ENCODE data around the gene SND1. TPM values are rescaled to one million over a fixed set of nuclear protein-coding genes. Genes with fewer than 3 reads are reported as not detected.
"Not testable (repeated sequence)": the region's sequence is repeated elsewhere in the genome, so short reads cannot be mapped to it uniquely, and the experiment has no call there.

SND1 gene
- total RNA-seq, 1 experiment from 2014 or later, result 106 TPM

DNA sequence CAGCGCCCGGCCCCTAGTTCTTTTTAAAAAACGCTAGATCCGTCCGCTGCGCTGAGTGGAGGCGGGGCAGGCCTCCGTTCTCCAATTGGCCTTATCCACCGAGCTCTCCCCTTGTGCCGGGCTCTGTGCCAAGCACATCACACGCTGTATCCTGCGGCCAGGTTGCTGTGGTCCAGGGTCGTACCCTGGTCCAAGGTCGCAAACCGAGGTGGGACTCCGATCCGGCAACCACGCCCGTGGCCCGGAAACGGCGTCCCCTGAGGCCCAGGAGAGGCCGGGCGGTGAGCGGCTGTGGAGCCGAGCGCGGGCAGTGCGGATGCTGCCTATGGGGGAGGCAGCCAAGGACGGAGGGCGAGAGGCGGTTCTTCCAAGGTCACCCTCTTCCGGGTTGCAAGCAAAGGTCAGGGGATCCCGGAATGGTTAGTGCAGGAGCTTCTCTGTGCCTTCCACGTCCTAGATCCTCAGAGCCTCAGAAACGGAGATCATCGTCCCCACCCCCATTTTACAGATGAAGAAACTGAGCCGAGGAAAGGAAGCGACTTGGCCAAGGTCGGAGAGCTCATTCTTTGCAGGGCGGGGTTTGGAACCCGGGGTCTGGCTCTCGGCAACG, 451.6 kb downstream of the SND1 start:
- no peak for DNase-seq (ENCODE audit: low read depth)
- in situ Hi-C loops (cut with HindIII; ENCODE audit: low pct_unique_long_range_greater_than_20kb, low sequenced_read_pairs), result no loop called here

DNA sequence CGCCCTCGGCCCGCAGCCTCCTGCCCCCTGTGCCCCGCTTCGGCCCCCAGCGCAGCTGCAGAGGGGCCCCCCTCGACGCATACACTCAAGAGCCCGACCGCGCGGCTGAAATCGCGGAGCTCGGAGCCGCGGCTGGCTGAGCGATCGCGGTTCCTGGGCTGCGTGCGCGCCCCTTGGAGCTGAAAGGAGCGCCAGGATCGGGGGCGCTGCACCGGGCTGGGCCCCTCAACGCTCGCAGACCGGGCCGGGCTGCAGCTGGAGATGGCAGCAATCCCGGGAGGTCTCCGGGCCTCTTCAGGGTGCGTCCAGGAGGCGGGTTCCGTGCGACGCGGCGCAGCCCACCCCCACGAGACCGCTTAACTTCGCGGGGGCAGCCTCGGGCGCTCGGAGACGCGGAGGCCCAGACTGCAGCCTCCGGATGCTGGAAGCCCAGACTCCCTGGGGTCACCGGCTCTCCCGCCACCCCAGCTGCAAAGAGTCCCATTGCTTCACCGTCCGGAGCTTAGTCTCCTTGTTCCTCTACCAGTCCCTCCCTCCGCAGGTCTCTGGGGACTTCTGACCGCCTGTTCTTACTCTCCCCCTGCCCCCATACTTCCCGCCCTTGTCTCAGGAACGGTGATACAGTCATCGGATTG, 452.2 kb downstream of the SND1 start:
- in situ Hi-C loops (cut with HindIII; ENCODE audit: low pct_unique_long_range_greater_than_20kb, low sequenced_read_pairs), result no loop called here
- DNase-seq (ENCODE audit: low read depth), result no peak

DNA sequence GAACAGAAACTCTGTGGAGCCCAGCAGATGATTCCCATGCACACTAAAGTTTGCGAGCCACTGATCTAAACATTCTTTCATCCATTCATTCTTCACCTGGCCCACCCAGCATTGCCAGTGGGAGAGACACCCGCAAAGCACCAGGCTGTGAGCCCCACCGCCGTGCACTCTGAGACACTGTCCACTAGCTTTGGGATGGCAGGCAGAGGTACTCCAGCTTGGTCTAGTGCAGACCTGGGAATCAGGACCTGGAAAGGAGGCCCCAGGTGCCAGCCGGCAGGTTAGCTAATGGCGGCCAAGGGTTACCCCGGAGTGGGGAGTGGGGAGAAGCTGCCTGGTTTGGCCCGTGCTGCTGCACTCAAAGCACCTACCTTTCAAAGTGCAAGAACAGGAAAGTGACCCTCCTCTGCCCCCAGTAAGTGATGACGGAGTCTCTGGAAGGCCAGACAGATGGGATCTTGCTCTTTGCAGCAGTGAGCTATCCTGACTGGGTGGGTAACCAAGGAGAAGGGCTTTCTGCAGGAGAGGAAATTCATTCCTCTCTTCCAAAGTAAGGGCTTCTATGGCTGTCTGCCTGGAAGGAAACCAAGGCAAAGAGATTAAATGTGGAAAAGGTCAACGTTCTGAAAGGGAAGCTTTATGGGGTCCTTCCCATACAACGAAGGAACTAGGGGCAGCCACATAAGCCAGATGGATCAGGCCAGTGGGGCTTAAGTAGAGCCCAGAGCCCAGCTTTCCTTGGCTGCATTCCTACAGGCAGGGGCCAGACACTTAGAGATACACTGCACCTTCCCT, 453.4 kb downstream of the SND1 start:
- in situ Hi-C loops (cut with HindIII; ENCODE audit: low pct_unique_long_range_greater_than_20kb, low sequenced_read_pairs), result no loop called here

DNA sequence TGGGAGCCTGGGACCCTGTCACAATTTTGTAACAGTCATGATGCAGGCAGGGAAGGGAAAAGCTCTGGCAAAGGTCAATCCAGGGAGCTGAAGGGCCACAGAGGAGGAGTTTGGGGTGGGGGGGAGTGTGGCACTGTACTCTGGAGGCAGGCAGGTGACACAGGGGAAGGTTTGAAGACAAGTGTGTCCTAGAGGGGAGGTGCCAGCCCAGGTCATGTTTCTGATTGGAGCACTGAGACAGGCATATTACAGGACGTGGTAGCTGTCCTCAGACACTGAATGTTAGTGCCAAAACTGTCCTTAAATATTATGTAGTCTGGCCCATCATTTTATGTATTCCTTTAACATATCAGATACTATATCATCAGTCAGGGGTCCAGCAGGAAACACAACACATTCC, 454.8 kb downstream of the SND1 start:
- no peak for DNase-seq (ENCODE audit: low read depth)
- in situ Hi-C loops (cut with HindIII; ENCODE audit: low pct_unique_long_range_greater_than_20kb, low sequenced_read_pairs), result no loop called here

More for the DNA sequence above, 453.4 kb downstream of the SND1 start:
- no peak for DNase-seq (ENCODE audit: low read depth)

DNA sequence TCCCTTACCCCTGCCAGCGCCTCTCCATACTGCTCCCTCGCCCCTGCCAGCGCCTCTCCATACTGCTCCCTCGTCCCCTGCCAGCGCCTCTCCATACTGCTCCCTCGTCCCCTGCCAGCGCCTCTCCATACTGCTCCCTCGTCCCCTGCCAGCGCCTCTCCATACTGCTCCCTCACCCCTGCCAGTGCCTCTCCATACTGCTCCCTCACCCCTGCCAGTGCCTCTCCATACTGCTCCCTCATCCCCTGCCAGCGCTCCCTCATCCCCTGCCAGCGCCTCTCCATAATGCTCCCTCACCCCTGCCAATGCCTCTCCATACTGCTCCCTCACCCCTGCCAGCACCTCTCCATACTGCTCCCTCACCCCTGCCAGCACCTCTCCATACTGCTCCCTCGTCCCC, 455.5 kb downstream of the SND1 start:
- in situ Hi-C loops (cut with HindIII; ENCODE audit: low pct_unique_long_range_greater_than_20kb, low sequenced_read_pairs); DNase-seq (ENCODE audit: low read depth): not testable (repeated sequence)

DNA sequence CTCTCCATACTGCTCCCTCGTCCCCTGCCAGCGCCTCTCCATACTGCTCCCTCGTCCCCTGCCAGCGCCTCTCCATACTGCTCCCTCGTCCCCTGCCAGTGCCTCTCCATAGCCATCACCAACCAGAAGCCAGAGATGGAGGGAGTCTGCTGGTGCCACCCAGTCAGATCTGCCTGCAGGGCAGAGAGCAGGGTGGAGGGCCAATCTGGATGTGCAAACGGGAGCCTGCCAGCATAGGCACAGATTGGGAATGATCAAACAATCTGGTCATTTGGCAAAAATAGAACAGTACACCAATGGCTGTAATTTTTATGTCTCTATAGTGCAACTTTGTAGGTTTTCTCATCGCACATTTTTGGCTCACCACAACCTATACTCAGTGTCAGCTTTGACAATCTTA, 456.1 kb downstream of the SND1 start:
- in situ Hi-C loops (cut with HindIII; ENCODE audit: low pct_unique_long_range_greater_than_20kb, low sequenced_read_pairs), result no loop called here
- no peak for DNase-seq (ENCODE audit: low read depth)

DNA sequence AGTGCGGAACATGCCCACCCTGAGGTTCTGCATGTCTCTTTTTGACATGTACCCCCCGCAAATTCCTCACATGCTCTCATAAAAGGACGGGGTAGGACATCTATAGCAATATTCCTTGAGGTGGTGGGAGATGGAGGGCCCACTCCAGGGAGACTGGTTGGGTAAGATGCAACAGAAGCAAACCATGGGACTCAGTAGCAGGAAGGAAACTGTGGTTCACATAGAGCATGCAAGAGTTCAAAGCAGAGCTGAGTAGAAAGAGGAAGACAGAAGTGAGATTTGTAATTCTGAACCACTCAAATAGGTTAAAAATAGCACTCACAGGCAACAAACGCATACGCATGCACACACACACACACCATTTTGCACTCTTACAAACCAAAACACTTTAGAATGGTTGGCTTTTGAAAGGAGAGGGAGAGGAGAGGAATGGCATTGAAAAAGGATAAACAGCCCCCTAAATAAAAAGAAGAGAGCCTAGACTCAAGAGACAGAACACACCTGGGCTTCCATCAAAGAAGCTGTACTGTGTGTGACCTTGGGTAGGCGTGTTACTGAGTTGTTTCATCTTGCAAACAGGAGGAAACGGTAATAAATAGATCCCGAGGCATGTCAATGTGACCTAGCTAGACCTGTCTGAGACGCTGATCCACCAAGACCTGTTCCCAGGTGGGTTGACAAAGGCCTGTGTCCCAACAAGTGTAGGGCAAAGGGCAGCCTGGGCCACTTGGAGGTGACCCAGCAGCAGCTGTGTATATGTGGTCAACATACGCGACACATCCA, 456.8 kb downstream of the SND1 start:
- in situ Hi-C loops (cut with HindIII; ENCODE audit: low pct_unique_long_range_greater_than_20kb, low sequenced_read_pairs), result no loop called here
- DNase-seq (ENCODE audit: low read depth), result no peak

DNA sequence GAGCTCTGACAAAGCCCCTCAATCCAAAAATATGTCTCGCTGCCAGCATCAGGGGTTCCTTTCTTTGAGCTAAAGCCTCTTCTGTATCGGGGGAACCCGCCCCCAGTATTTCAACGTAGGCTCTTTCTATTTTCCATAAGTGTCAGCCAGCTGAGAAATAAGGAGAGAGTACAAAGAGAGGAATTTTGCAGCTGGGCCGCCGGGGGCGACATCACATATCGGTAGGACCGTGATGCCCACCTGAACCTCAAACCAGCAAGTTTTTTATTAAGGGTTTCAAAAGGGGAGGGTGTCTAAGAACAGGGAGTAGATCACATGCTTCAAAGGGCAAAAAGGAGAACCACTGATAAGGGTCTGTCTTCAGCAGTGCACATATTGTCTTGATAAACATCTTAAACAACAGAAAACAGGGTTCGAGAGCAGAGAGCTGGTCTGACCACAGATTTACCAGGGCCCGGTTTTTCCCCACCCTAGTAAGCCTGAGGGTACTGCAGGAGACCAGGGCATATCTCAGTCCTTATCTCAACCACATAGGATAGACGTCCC, 457.5 kb downstream of the SND1 start:
- DNase-seq (ENCODE audit: low read depth); in situ Hi-C loops (cut with HindIII; ENCODE audit: low pct_unique_long_range_greater_than_20kb, low sequenced_read_pairs): not testable (repeated sequence)

DNA sequence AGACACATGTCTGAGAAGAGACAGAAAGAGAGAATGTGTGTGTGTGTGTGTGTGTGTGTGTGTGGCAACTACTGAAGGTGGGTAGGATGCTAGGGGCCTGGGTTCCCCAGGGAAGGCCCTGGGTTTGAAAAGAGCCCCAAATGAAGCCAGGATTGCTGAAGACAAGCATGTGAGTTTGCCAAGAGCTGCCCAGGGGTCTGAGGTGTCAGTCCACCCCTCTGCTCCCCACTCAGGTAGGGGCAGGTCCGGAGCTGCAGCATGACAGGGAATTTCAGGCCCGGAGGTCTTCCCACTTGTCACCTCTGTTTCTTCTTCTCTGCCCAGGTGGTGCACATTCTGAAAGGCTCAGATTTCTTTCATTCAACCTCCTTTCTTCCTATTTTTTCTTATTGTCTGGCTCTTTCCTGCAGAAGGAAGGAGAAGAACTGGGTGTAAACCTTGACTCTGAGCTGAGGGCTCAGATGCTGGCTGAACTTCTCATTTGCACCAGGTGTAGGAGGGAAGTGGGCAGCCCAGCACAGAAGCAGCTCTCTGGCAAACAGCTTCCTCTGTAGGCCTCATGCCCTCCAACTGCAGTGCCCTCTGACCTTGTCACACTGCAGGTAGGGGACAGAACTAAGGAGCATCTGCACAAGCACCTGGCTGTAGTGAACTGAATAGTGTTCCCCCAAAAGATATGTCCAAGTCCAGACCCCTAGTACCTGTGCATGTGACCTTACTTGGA, 458.8 kb downstream of the SND1 start:
- in situ Hi-C loops (cut with HindIII; ENCODE audit: low pct_unique_long_range_greater_than_20kb, low sequenced_read_pairs), result no loop called here
- no peak for DNase-seq (ENCODE audit: low read depth)

DNA sequence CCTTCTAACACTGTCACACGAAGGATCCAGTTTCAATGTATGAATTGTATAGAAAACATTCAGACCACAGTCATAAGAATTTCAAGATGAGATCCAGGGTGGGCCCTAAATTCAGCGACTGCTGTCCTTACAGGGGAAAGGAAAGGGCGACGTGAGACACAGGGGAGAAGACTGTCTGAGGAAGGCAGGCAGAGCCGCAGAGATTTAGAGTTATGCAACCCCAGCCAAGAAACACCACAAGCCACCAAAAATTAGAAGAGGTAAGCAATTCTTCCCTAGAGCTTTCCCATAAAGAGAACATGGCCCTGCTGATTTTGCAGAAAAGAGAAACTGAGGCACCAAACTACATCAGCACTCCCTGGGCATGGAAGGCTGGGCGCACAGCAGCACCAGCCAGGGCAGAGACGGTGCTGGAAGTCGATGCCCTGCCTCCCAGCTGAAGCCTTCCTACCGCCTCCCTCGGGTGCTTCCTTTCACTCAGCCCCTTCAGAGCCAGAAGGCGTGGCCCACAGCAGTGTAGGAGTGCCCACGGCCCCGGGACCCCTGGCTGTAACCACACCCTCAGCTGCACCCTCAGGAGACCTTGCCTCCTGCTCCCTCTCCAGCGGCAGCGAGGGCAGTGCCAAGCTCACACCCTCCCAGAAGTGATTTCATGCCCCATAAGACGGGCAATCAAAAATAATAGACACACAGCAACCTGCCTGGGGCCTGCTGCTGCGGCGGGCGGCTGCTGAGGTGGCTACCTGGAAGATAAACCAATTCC, 460.2 kb downstream of the SND1 start:
- in situ Hi-C loops (cut with HindIII; ENCODE audit: low pct_unique_long_range_greater_than_20kb, low sequenced_read_pairs), result no loop called here
- no peak for DNase-seq (ENCODE audit: low read depth)

DNA sequence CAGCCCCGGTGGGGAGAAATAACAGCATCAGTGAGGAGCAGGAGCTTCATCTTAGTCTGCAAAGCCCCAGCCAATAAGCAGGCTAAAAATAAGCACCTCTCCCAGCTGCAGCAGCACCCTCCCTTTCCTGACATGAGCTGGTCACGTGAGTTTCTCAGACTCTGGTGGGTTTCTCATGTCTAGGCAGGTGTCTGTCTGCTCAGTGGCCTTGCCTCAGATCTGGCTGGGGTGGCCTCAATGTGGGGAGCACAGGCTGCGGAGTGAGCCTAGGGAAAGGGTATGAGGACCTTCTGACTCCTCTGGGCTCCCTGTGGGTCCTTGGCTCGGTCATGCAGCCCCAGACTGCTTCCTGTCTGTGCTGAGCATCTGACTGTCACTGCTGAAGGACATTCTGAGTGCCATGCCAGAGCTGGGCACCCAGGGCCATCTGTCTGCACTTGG, 460.8 kb downstream of the SND1 start:
- no peak for DNase-seq (ENCODE audit: low read depth)
- in situ Hi-C loops (cut with HindIII; ENCODE audit: low pct_unique_long_range_greater_than_20kb, low sequenced_read_pairs), result no loop called here

DNA sequence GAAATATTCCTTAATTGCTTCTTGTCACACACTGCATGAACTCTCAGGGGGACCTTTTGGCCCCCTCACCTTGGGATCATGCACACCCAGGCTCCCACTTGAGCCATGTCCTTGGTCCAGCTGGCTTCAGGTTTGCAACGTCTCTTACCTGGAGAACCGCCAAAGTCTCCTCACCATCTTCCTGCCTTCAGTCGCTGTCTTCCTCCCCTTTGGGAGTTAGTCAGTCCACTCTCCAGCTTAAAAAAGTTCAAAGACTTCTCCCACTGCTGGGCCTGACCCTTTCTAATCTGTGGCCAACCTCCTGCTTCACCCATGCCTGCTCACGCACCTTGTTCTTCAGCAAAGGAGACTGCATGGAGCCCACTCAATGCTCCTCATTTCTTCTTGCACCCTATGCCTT, 461.8 kb downstream of the SND1 start:
- in situ Hi-C loops (cut with HindIII; ENCODE audit: low pct_unique_long_range_greater_than_20kb, low sequenced_read_pairs), result no loop called here
- no peak for DNase-seq (ENCODE audit: low read depth)

DNA sequence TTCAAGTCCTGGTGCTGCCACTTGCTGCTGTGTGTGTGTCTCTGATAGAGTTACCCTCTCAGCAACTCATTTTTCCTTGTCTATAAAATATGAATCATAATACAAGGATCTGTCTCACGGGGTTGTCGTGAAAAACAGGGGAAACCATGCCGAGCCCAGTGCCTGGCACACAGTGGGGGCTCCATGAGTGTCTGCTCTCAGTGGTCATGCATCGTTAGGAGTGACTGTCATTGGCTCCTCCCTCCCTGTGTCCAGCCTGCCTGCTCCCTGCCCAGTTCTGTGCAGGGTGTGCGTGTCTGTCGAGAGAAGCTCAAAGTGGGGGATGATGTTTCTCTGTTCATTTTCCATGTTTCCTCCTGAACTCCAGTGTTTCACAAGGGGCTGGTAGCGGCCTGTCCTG, 462.8 kb downstream of the SND1 start:
- in situ Hi-C loops (cut with HindIII; ENCODE audit: low pct_unique_long_range_greater_than_20kb, low sequenced_read_pairs), result no loop called here
- no peak for DNase-seq (ENCODE audit: low read depth)

DNA sequence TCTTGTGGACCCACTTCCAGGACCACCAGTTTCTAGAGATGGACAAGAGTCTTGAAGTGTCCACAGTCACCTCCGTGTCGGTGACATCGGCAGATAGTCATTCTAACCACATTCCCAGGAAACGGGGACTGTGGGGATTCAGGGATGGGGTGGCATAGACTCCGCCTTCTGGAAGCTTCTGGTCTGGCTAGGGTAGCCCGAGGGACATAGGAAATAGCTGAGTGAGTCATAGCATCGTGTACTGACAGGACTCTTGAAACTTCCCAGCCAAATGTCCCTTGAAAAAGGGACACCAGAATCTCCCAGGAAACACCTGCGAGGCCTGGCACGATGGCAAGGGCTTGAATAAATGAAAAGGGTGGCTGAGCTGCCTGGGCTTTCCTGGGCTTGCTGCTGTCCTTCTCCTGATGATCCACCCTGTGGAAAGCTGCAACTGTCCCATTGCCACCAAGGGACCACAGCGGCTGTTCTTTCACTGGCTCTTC, 463.4 kb downstream of the SND1 start:
- DNase-seq (ENCODE audit: low read depth), result no peak
- in situ Hi-C loops (cut with HindIII; ENCODE audit: low pct_unique_long_range_greater_than_20kb, low sequenced_read_pairs), result no loop called here

DNA sequence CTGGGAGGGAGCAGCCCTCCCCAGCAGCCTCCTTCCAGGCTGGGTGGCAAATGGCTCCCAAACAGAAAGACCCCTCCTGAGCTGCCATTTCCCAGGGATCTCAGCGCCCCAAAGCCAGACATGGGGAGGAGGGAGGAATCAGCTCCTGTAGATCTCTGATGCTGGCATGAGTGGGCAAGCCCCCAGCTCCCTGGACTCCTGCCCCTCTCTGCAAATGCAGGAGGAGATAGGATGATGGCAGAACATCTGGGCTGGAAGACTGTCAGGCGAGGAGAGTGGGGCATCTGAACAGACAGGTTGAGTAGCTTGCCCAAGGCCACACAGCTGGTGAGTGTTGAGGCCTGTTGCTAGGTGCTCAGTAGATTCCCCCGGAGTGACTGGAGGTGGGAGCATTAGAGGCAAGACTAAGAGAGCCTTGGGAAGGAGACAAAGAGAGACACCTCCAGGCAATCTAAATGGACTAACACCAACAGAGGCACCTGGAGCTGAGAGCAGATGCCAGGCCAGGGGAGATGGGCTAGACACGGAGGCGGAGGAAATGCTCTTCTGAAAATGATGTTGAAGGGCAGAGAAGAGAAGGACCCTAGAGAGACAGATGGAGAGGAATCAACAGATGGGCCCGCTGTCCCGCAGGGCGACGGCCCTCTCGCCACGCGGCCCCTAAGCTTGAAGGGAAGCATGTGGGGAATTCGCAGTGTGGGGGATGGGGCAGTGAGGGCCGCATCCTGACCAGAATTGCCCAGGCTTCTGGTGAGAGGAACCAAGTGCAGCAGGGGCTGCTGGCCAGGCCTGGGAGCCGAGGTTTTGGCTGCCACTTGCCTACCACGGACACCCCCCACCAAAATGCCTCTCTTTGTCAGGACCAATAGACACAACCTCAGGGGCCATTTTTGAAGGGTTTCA, 464.1 kb downstream of the SND1 start:
- in situ Hi-C loops (cut with HindIII; ENCODE audit: low pct_unique_long_range_greater_than_20kb, low sequenced_read_pairs), result no loop called here

DNA sequence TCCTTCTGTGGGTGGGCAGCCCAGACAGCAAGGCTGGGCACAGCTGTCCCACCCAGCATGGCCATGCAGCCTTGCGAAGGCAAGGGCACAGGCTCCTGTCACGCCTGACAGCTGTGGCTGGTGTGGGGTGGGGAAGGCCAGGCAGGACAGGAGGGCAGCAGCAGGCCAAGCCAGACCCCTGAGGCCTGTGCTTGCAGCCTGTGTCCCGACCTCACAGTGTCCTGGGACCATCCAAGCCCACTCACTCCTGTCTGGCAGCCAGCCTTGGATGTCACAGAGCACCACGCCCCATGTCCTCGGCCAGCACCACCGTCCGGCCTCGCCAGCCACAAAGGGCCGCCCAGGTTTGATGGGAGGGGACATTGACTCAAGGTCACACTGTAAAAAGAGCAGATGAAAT, 464.7 kb downstream of the SND1 start:
- DNase-seq (ENCODE audit: low read depth), result no peak
- in situ Hi-C loops (cut with HindIII; ENCODE audit: low pct_unique_long_range_greater_than_20kb, low sequenced_read_pairs), result no loop called here

More for the DNA sequence above, 464.1 kb downstream of the SND1 start:
- no peak for DNase-seq (ENCODE audit: low read depth)

Data from Caki2 (cell line).